Sigmoid colon (tissue), 4 donors: Measurements from ENCODE around the gene ANKRD52.

Experiments
- EP300 ChIP-seq, 4 donors: sonication (generic); formaldehyde crosslinking; IDR thresholded peaks; one replicate each; pipeline ENCODE4 v1.6.1; 2017; ENCODE audit warnings: antibody characterized with exemption in 4 of 4
- POLR2AphosphoS5 ChIP-seq, 4 donors: sonication (generic); formaldehyde crosslinking; IDR thresholded peaks; one replicate each; pipeline ENCODE4 v1.6.1; 2017; ENCODE audit warnings: antibody characterized with exemption in 4 of 4
- TF ChIP-seq, protein P1 (sequence below), 4 experiments: fragments of 450-650 bp in 3 of 4; fragments of 200-600 bp in 1 of 4; IDR thresholded peaks; one replicate each; pipeline ENCODE4 v1.5.1; 2016 to 2019; ENCODE audit warnings: antibody characterized with exemption in 4 of 4, mild to moderate bottlenecking in 3 of 4, moderate library complexity in 2 of 4

DNA sequence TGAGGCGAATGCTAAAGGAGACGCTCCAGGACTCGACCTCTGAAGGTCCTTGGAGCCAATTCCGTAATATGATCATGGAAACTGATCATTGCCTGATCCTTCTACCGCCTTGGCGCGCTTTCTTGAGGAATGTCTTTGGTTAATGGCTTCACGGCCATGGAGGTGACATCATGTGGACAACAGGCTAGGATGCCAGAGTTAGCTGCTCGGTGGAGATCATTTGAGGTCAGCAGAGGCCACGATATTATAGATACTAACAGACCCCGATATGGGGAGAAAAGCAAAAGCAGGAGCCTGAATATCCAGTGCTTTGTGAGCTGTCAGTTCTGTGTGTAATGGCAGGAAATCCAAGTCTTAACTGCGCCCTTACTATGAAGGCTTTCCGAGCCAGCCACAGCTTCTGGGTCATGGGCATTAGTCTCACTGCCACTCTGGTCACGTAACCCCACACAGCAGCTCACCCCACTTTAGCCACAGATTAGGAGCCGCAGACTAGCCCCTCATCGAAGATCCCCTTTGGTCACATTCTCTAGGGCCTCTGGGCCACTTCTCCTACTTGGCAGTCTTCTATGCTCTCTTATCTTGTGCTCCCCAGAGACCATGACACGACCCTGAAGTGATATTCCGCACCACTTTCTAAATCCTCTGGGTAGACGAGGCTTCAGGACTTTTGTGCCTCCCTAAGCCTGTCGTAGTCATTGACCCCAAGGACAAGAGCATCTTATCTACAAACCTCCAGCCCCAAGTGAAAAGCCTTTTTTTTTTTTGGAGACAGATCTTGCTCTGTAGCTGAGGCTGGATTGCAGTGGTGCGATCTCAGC, 42.7 kb upstream of the ANKRD52 start:
- TF ChIP-seq POLR2AphosphoS5 (IDR thresholded peaks at IDR 0.05) = no peak
- TF ChIP-seq, protein P1, sequence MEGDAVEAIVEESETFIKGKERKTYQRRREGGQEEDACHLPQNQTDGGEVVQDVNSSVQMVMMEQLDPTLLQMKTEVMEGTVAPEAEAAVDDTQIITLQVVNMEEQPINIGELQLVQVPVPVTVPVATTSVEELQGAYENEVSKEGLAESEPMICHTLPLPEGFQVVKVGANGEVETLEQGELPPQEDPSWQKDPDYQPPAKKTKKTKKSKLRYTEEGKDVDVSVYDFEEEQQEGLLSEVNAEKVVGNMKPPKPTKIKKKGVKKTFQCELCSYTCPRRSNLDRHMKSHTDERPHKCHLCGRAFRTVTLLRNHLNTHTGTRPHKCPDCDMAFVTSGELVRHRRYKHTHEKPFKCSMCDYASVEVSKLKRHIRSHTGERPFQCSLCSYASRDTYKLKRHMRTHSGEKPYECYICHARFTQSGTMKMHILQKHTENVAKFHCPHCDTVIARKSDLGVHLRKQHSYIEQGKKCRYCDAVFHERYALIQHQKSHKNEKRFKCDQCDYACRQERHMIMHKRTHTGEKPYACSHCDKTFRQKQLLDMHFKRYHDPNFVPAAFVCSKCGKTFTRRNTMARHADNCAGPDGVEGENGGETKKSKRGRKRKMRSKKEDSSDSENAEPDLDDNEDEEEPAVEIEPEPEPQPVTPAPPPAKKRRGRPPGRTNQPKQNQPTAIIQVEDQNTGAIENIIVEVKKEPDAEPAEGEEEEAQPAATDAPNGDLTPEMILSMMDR (IDR thresholded peaks at IDR 0.05) = no peak
- no peak for TF ChIP-seq EP300 (IDR thresholded peaks at IDR 0.05)
